ENCODE results near the gene MTMR3.

DNA sequence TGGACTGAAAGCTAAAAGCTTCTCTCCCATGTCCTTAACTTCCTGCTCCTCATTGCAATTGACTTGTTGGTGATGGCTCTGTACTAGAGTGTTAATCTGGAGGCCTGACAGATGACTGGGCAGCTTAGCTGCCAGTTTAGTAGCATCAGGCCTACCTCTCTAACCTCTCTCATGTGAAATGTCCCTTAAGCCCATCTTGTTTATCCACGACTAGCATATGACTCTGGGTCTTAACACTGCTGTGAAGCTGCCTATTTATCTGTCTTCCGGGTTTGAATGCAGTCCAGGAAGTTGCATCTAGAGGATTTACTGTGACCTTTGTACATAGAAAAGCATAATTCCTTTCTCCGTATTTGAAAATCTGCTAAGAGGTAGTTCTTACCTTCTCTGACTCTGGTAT, 112.0 kb downstream of the MTMR3 start:
- TF ChIP-seq POLR2AphosphoS5 (IDR thresholded peaks at IDR 0.05; ENCODE audit: low read depth, low read length) (no peak), TAF1 (IDR thresholded peaks at IDR 0.05; ENCODE audit: borderline replicate concordance, insufficient read depth, low read length) (no peak)

Measured in PFSK-1 (cell line).